ENCODE data around the gene FOSL2. TPM values are rescaled to one million over a fixed set of nuclear protein-coding genes. Genes with fewer than 3 reads are reported as not detected.

FOSL2 gene
- total RNA-seq, 2 donors from 2014 or later: 176 to 248 TPM

DNA sequence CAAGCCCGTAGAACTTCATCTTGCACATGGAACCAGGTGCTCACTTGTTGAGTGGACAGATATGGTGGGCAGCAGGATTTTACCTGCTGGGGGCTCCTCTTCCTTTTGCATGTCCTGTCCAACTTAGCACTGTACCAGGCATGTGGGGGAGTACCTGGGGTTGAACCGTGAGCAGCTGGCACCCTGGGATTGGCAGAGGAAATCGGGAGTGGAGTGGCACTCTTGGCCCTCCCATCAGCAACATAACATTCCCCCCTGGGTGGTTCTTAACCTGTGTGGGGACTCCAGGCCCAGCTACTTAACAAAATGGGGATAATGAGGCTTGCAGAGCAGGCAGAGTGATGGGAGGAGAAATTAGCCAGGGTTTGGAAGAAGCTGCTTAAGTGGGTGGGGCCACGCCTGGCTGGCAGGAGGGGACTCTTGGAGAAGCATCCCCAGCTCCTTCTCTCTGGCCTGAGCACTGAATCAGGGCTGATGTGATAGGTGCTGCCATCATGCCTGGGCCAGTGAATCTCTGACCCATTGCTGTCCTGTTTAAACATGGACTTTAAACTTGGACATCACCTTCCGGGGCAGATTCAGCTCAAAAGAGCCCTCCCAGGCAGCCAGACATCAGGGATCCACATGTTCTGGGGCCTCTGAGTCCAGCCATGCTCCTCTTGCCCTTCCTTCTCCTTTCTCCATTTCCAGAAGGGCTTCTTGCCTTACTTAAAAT is 15.5 kb downstream of the FOSL2 start:
- peaks cover 25 to 51% of the 10 kb centered on the region in 2 donors for H3K36me3 Mint-ChIP-seq (ENCODE audit: insufficient read depth in 2 of 2)
- no peak for ATAC-seq (replicated peaks in 1 of 2)
- H3K27me3 Mint-ChIP-seq (ENCODE audit: low read depth): no peaks in the 10 kb centered on the region
- peaks cover 85% of the 10 kb centered on the region for H3K4me1 Mint-ChIP-seq (ENCODE audit: low read depth)
- H3K4me3 Mint-ChIP-seq: peak overlapping the region; percentile 64 to 71
- DNase-seq: no peak
- no peaks in the 10 kb centered on the region for H3K9me3 Mint-ChIP-seq
- H3K27ac Mint-ChIP-seq: peak overlapping the region; percentile 97

GRCh38 chr2:28408764-28409599 is 16.3 kb downstream of the FOSL2 start:
- H3K4me1 Mint-ChIP-seq (ENCODE audit: low read depth): peaks cover 81% of the 10 kb centered on the region
- peak overlapping the region; percentile 97 for H3K27ac Mint-ChIP-seq
- peak; percentile 77 to 82 for ATAC-seq (replicated peaks in 1 of 2)
- no peaks in the 10 kb centered on the region for H3K27me3 Mint-ChIP-seq (ENCODE audit: low read depth)
- H3K36me3 Mint-ChIP-seq (ENCODE audit: insufficient read depth in 2 of 2): peaks cover 23 to 52% of the 10 kb centered on the region in 2 donors
- DNase-seq: peak; percentile 82 to 86
- peak overlapping the region; percentile 64 to 71 for H3K4me3 Mint-ChIP-seq
- H3K9me3 Mint-ChIP-seq: no peaks in the 10 kb centered on the region

DNA sequence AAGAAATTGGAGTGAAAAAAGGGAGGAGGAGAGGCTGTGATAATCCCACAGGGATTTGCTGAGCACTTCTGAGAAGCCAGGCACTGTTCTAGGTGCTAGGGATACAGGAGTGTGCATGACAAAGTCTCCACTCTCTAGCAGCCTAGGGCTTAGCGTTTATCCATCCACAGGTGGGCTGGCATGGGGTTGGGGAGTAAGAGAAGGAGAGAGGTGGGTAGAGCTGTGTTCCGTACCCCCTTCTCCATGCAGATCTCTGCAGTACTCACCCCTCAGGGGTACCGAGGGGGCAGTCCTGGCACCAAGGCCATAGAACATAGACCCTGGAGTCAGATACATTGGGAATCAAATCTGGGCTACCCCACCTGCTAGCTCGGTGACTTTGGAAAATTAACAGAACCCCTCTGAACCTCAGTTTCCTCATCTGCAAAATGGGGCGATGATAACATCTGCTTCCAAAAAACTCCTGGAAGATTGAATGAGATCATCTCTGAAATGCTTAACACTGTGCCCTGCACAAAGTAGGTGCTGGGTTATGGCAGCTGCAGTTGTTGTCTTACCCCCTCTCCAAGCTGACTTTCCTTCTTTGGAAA is 18.6 kb downstream of the FOSL2 start:
- peaks cover 18 to 60% of the 10 kb centered on the region in 2 donors for H3K36me3 Mint-ChIP-seq (ENCODE audit: insufficient read depth in 2 of 2)
- no peak for ATAC-seq (replicated peaks in 1 of 2)
- peak overlapping the region; percentile 97 for H3K27ac Mint-ChIP-seq
- H3K4me1 Mint-ChIP-seq (ENCODE audit: low read depth): peaks cover 64% of the 10 kb centered on the region
- H3K27me3 Mint-ChIP-seq (ENCODE audit: low read depth): no peaks in the 10 kb centered on the region
- no peaks in the 10 kb centered on the region for H3K9me3 Mint-ChIP-seq
- no peak for DNase-seq
- H3K4me3 Mint-ChIP-seq: peak overlapping the region in 1 of 2 donors; percentile 71

GRCh38 chr2:28411956-28412609 is 19.4 kb downstream of the FOSL2 start:
- DNase-seq (no peak), ATAC-seq (replicated peaks in 1 of 2) (no peak)
- no peaks in the 10 kb centered on the region for H3K9me3 Mint-ChIP-seq
- peaks cover 63% of the 10 kb centered on the region for H3K4me1 Mint-ChIP-seq (ENCODE audit: low read depth)
- H3K27ac Mint-ChIP-seq: no peak overlapping the region
- H3K36me3 Mint-ChIP-seq (ENCODE audit: insufficient read depth in 2 of 2): peaks cover 17 to 60% of the 10 kb centered on the region in 2 donors
- no peaks in the 10 kb centered on the region for H3K27me3 Mint-ChIP-seq (ENCODE audit: low read depth)
- no peak overlapping the region for H3K4me3 Mint-ChIP-seq

GRCh38 chr2:28412625-28413151 is 20.0 kb downstream of the FOSL2 start:
- H3K4me1 Mint-ChIP-seq (ENCODE audit: low read depth): peaks cover 63% of the 10 kb centered on the region
- peaks cover 13 to 58% of the 10 kb centered on the region in 2 donors for H3K36me3 Mint-ChIP-seq (ENCODE audit: insufficient read depth in 2 of 2)
- DNase-seq (no peak), ATAC-seq (replicated peaks in 1 of 2) (no peak)
- H3K4me3 Mint-ChIP-seq: no peak overlapping the region
- H3K9me3 Mint-ChIP-seq: no peaks in the 10 kb centered on the region
- H3K27me3 Mint-ChIP-seq (ENCODE audit: low read depth): no peaks in the 10 kb centered on the region
- peak overlapping the region; percentile 9 for H3K27ac Mint-ChIP-seq

- DNase-seq (no peak), ATAC-seq (replicated peaks in 1 of 2) (no peak)
- H3K27me3 Mint-ChIP-seq (ENCODE audit: low read depth): no peaks in the 10 kb centered on the region
- H3K27ac Mint-ChIP-seq: peak overlapping the region; percentile 9
- H3K4me1 Mint-ChIP-seq (ENCODE audit: low read depth): peaks cover 58% of the 10 kb centered on the region
- no peaks in the 10 kb centered on the region for H3K9me3 Mint-ChIP-seq
- H3K4me3 Mint-ChIP-seq: no peak overlapping the region
- peaks cover 13 to 54% of the 10 kb centered on the region in 2 donors for H3K36me3 Mint-ChIP-seq (ENCODE audit: insufficient read depth in 2 of 2)
Measured at GRCh38 chr2:28413152-28413898, 20.7 kb downstream of the FOSL2 start.

GRCh38 chr2:28413899-28414295 is 21.2 kb downstream of the FOSL2 start:
- no peak for DNase-seq

DNA sequence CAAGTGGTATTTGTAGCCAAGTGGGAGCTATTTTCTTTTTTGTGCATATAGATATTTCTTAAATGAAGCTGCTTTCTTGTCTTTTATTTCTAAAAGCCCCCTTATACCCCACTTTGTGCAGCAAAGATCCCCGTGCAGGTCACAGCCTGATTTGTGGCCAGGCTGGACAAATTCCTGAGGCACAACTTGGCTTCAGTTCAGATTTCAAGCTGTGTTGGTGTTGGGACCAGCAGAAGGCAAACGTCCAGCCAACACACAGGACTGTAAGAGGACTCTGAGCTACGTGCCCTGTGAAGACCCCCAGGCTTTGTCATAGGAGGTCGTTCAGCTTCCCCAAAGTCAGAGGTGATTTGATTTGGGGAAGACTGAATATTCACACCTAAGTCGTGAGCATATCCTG is 21.9 kb downstream of the FOSL2 start:
- DNase-seq (no peak), ATAC-seq (replicated peaks in 1 of 2) (no peak)
- peaks cover 46% of the 10 kb centered on the region for H3K4me1 Mint-ChIP-seq (ENCODE audit: low read depth)
- no peak overlapping the region for H3K4me3 Mint-ChIP-seq
- peak overlapping the region; percentile 86 for H3K27ac Mint-ChIP-seq
- peaks cover 13 to 47% of the 10 kb centered on the region in 2 donors for H3K36me3 Mint-ChIP-seq (ENCODE audit: insufficient read depth in 2 of 2)
- H3K27me3 Mint-ChIP-seq (ENCODE audit: low read depth): no peaks in the 10 kb centered on the region
- no peaks in the 10 kb centered on the region for H3K9me3 Mint-ChIP-seq

More at GRCh38 chr2:28413899-28414295, 21.2 kb downstream of the FOSL2 start:
- peaks cover 52% of the 10 kb centered on the region for H3K4me1 Mint-ChIP-seq (ENCODE audit: low read depth)
- H3K27me3 Mint-ChIP-seq (ENCODE audit: low read depth): no peaks in the 10 kb centered on the region
- H3K36me3 Mint-ChIP-seq (ENCODE audit: insufficient read depth in 2 of 2): peaks cover 13 to 50% of the 10 kb centered on the region in 2 donors
- no peak overlapping the region for H3K27ac Mint-ChIP-seq
- no peak for ATAC-seq (replicated peaks in 1 of 2)
- H3K4me3 Mint-ChIP-seq: no peak overlapping the region
- no peaks in the 10 kb centered on the region for H3K9me3 Mint-ChIP-seq

DNA sequence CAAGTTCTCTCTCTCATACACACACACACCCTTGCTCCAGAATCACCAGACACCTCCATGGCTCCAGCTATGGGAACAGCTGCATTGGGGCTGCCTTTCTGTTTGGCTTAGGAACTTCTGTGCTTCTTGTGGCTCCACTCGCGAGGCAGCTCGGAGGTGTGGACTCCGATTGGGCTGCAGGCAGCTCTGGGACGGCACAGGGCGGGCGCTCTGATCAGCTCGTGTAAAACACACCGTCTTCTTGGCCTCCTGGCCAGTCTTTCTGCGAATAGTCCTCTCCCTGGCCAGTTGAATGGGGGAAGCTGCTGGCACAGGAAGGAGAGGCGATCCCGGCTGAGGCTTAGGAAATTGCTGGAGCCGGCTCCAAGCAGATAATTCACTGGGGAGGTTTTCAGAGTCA is 22.4 kb downstream of the FOSL2 start:
- DNase-seq: no peak
- no peak for ATAC-seq (replicated peaks in 1 of 2)
- H3K4me1 Mint-ChIP-seq (ENCODE audit: low read depth): peaks cover 46% of the 10 kb centered on the region
- H3K9me3 Mint-ChIP-seq: no peaks in the 10 kb centered on the region
- H3K36me3 Mint-ChIP-seq (ENCODE audit: insufficient read depth in 2 of 2): peaks cover 11 to 44% of the 10 kb centered on the region in 2 donors
- peak overlapping the region; percentile 86 for H3K27ac Mint-ChIP-seq
- H3K27me3 Mint-ChIP-seq (ENCODE audit: low read depth): no peaks in the 10 kb centered on the region
- H3K4me3 Mint-ChIP-seq: no peak overlapping the region

DNA sequence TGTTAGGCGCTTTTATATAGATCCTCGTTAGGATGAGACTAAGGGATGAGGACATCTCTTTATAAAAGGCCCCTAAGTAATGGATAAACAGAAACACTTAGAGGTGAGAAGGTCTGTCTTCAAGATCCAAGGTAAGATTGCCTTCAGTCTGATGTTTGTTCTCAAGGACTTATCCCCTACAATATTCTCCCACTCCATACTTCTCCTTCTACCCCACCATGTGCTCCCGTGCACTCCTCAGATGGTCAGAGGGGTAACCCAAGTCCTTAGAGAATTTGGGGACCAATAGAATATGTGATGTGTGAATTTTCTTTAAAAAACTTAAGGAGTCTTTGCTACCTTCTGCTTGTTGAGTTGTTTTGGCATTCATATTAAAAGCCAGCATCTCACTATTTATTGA is 23.1 kb downstream of the FOSL2 start:
- no peak for ATAC-seq (replicated peaks in 1 of 2)
- Mint-ChIP-seq H3K9me3 (no peaks in the 10 kb centered on the region), H3K4me3 (no peak overlapping the region), H3K27me3 (ENCODE audit: low read depth) (no peaks in the 10 kb centered on the region), H3K36me3 (ENCODE audit: insufficient read depth in 2 of 2) (peaks cover 6 to 41% of the 10 kb centered on the region in 2 donors), H3K27ac (no peak overlapping the region), H3K4me1 (ENCODE audit: low read depth) (peaks cover 46% of the 10 kb centered on the region)
- DNase-seq: no peak

DNA sequence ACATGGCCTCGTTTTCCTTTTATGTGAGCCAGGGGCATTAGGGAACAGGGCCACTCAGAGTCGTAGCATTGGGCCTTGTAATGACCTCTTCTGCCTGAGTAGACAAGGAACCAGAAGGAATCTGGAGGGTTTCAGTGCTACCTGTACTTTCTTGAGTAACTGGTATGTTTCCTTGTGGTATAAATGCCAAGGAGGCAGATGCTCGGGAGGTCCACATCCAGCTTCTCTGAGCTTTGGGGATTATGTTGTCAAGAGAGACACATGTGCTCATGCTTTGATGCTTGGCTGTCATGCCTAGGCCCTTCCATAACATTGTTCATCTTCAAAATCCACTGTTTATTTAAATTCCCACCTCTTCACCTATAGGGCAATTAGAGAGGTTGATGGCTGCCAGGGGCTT is 26.3 kb downstream of the FOSL2 start:
- Mint-ChIP-seq H3K36me3 (ENCODE audit: insufficient read depth in 2 of 2) (peaks cover 2 to 21% of the 10 kb centered on the region in 2 donors), H3K4me3 (no peak overlapping the region), H3K27ac (peak overlapping the region; percentile 33), H3K9me3 (no peaks in the 10 kb centered on the region), H3K4me1 (ENCODE audit: low read depth) (peaks cover 56% of the 10 kb centered on the region), H3K27me3 (ENCODE audit: low read depth) (no peaks in the 10 kb centered on the region)
- DNase-seq: no peak
- ATAC-seq (replicated peaks in 1 of 2): no peak
